UCSD-AML1 (cell line): ENCODE data around the gene SIRPA.

Experiments used
- DNase-seq: peaks from one replicate; lab custom pipeline; 2025; ENCODE audit not compliant: unreplicated experiment; lab: John Stamatoyannopoulos, UW

SIRPA gene

GRCh38 chr20:1887321-1887720, 7.9 kb upstream of the SIRPA start:
- DNase-seq = no peak

DNA sequence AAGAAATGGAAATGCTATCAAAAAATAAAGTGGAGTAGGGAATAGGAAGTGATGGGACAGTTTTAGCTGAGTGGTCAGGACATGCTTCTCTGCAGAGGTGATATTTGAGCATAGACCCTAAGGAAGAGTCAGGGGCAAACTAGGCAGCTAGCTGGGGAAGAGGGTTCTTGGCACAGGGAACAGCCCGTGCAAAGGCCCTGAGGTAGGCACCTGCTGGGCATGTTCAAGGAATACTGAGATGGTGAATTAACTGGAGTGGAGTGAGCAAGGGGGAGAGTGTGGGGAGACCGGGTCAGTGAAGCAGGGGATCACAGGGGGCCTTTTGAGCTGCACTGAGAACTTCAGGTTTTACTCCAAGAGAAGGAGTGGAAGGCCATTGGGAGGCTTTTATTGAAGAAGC, 7.5 kb upstream of the SIRPA start:
- no peak for DNase-seq

DNA sequence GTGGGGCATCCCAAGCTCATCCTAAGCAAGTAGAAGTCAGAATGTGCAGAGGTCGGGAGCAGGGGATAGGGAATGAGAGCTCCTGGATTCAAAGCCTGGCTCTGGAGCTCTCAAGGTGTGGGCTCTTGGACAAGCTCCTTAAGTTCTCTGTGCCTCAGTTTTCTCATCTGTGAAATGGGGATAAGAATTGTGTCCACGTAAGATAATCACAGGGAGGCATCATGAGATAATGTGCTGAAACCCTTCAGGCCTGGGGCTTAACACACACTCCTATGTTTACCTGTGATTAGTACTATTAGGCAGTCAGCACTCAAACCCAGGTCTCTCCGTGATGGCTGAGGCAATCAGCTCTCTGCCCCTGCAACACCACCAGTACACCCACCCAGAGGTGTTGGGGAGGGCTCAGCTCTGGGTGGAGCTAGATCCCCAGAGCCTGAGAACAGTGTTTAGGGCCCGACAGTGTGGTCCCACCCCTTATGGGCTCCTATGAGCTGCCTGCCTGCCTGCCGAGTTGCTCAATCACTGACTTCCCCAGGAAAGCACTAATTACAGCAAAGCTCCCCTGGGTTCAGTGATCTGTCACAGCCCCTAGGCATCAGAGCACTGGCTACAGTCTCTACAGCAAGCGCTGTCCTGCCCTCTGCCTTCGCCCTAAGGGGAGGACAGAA, 6.3 kb upstream of the SIRPA start:
- DNase-seq = peak; percentile 60

- DNase-seq = no peak
Observed at GRCh38 chr20:1890469-1891262, 4.5 kb upstream of the SIRPA start.

GRCh38 chr20:1891263-1892118, 3.7 kb upstream of the SIRPA start:
- DNase-seq = no peak

DNA sequence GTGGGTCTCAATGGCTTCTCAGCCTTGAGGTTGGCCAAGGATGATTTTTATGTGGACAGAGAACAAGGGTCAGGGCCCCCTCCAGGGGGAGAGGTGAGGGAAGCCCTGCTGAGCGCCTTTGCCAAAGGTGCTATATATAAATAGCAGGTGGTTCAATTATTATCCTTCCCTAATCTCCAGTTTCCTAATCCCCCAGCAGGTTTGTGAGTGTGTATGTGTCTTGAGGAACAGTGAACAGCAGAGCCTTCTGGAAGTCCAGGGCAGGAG, 3.2 kb upstream of the SIRPA start:
- DNase-seq = no peak

- DNase-seq = peak; percentile 62
Observed at GRCh38 chr20:1893721-1894470, 1.3 kb upstream of the SIRPA start.

GRCh38 chr20:1894471-1894950, 696 bp upstream of the SIRPA start:
- peak; percentile 66 for DNase-seq

DNA sequence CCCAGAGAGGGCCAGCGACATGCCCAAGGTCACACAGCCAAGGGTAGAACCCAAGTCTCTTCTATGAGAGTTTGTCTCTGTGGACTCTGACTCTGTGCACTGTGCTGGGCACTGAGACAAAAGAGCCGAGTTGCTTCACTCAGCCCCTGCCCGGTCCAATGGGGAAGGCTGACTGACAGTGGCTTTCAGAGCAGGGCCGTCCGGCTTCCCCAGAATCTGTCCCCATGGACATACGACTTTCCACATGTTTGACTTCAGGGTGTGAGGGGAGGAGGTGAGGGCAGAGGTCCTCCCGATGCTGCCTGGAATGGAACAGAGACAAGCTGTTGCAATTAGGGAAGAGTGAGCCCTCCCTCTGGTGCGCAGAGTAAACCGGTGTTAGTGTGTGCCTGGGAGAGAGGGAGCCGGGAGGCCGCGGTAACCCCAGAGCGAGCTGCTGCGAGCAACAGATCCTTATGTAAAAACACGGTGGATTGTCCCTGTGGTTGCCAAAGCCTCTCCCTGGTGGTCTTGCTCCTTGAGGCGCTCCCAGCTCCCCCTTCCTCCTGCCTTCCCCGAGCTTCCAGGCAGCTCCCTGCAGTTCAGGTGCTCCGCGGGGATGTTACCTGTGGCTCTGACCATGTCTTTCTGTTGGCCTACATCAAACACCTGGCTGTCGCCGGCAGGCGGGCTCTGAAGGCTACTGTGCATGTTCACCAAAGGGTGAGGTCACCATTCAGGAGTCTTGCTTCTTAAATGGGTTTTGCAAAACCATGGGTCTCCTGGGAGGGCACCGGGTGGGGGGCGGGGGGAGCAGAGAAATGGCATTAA, 672 bp downstream of the SIRPA start:
- DNase-seq = no peak

- DNase-seq = no peak
Observed at GRCh38 chr20:1896484-1897258, 1.5 kb downstream of the SIRPA start.

DNA sequence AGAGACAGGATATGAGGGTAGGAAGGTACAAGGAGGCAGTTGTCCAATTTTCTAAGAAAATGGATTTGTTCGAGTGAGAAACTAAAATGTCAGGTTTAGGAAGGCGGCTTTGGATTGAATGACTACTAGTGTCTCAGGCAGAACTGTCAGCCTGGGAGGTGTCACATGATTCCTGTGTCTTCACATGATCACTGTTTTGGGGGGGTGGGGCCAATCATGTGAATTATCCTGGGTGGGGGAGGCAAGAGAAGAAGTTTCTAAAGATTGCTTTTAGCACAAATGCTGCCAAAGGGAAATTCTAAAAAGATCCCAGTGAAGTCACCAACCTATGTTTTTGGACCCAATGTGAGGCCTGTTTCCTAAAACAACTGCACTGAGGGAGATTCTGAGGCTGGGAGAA, 2.3 kb downstream of the SIRPA start:
- DNase-seq = no peak

DNA sequence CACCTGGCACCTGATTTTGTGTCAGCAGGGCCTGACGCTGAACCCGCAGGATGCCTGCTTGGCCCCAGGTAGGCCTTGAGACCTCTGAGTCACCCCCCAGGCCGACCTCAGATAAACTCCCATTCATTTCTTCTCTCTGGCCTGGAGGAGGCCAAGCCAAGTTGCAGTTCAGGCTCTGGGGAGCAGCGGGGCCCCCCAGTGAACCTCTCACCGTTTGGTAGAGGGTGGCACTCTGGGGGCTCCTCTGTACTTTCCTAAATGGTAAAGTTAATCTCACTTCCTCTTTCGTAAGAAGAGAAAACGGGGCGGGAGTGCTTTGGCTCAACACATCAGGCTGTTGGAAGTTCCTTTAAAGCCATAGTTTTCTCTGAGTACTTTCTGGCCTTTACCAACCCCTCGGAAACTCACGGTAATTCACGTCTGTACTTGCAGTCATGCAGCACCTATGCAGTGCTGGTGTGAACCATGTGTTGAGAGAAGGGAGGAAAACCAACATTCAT, 2.8 kb downstream of the SIRPA start:
- DNase-seq = peak; percentile 32

GRCh38 chr20:1898482-1899240, 3.5 kb downstream of the SIRPA start:
- no peak for DNase-seq

DNA sequence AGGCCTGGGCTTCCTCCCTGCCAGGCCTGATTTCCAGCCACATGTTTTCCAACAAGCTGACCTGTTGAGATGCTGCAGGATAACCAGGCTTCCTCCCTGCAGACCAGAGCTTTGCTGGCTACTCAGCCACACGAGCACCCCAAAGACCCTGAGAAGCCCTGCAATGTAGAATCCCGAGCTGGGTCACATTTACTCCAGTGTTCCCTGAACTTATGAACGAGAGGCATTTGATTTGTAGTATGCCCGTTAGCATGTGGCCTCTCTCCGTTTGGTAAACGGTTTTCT, 4.0 kb downstream of the SIRPA start:
- DNase-seq = no peak

DNA sequence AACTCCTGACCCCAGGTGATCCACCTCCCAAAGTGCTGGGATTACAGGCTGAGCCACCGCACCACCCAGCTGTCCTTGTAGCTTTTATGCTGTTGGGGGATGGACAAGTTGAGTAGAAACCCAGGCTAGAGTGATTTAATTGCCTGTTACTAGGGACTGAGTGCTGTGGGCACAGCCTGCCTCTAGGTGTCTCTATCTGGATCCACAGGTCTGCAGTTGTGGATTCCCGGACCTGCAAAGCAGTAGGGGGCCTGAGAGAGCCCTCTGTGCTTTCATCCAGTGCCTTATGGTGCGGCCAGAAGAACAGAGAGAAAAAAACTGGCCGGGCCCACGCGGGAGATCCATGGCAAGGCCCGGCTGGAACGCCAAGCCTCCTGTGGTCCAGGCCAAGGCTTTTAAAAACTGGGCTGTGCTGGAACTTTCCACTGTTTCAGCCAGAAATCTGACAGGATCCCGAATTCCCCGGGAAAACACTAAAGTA, 5.2 kb downstream of the SIRPA start:
- DNase-seq = peak; percentile 45

DNA sequence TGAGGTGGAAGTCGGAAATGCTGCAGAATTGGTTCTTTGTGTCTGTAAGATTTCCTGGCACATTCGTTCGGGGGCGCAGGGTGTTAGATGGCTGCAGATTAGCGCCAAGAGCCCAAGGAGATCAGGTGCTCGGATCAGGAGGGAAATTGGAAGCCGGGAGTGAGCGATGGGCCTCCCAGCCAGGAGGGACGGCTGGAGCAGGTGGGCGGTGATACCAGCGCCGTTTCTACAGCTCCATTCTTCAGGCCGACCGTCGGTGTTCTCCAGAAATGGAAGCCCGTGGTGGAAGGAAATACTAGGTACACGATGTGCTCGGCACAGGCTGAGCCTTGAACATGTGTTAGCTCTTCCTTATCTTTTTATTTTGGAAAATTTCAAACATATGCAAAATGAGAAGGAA, 6.5 kb downstream of the SIRPA start:
- DNase-seq = no peak

DNA sequence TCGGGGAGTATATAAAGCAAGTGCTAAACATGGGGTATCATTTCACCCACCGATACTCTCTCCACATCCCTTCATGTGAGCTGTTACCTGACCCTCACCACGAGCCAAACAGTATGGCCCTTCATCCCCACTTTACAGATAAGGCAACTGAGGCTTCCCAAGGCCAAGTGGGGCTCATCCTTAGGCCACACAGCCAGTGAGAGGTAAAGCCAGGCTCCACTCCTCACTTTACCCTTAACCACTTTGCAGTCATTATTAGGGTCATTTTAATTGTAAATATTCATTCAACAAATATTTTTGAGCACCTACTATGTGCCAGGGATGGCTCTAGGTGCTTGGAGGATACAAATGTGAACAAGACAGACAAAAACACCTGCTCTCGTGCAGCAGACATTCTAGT, 7.0 kb downstream of the SIRPA start:
- DNase-seq = no peak

DNA sequence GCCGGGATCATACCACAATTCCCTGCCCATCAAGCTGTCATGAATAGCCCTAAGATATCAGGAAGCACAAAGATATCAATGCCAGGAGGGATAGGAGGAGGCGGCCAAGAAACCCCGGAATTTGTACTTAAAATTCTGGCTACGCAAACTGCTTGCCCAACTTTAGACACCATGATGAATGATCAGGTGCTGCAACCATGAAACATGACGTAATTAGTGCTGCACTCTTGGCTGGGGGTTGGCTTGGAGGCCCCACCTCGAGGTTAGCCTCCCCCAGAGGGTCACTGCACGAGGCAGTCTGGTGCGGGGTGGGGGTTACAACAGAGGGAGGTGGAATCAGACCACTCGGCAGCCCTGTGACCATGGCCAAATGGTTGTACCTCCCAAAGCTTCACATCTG, 8.9 kb downstream of the SIRPA start:
- no peak for DNase-seq

- DNase-seq = no peak
Observed at GRCh38 chr20:1905009-1905408, 9.8 kb downstream of the SIRPA start.
